ENCODE measurements around the gene GNAO1.

GNAO1 gene

GRCh38 chr16:56327071-56327928 is 136.0 kb downstream of the GNAO1 start:
- DNase-seq (ENCODE audit: low read depth), result no peak
- no peak for TF ChIP-seq CTCF (IDR thresholded peaks at IDR 0.05; ENCODE audit: control insufficient read depth, insufficient read depth, low read depth, low read length, missing control alignments)
- H3K4me3 ChIP-seq (ENCODE audit: control insufficient read depth, low read depth, low read length), result no peak overlapping the region

GRCh38 chr16:56327929-56328258 is 136.6 kb downstream of the GNAO1 start:
- DNase-seq (ENCODE audit: low read depth), result no peak
- TF ChIP-seq CTCF (IDR thresholded peaks at IDR 0.05; ENCODE audit: control insufficient read depth, insufficient read depth, low read depth, low read length, missing control alignments), result no peak

GRCh38 chr16:56328276-56329022 is 137.2 kb downstream of the GNAO1 start:
- TF ChIP-seq CTCF (IDR thresholded peaks at IDR 0.05; ENCODE audit: control insufficient read depth, insufficient read depth, low read depth, low read length, missing control alignments), result no peak
- DNase-seq (ENCODE audit: low read depth), result no peak
- no peak overlapping the region for H3K4me3 ChIP-seq (ENCODE audit: control insufficient read depth, low read depth, low read length)

More at GRCh38 chr16:56327929-56328258, 136.6 kb downstream of the GNAO1 start:
- H3K4me3 ChIP-seq (ENCODE audit: control insufficient read depth, low read depth, low read length), result no peak overlapping the region

- no peak overlapping the region for H3K4me3 ChIP-seq (ENCODE audit: control insufficient read depth, low read depth, low read length)
- no peak for TF ChIP-seq CTCF (IDR thresholded peaks at IDR 0.05; ENCODE audit: control insufficient read depth, insufficient read depth, low read depth, low read length, missing control alignments)
- no peak for DNase-seq (ENCODE audit: low read depth)
These were observed 138.6 kb downstream of the GNAO1 start for GRCh38 chr16:56329887-56330286.

GRCh38 chr16:56330476-56330875 is 139.2 kb downstream of the GNAO1 start:
- TF ChIP-seq CTCF (IDR thresholded peaks at IDR 0.05; ENCODE audit: control insufficient read depth, insufficient read depth, low read depth, low read length, missing control alignments), result no peak
- DNase-seq (ENCODE audit: low read depth), result no peak
- H3K4me3 ChIP-seq (ENCODE audit: control insufficient read depth, low read depth, low read length), result no peak overlapping the region

GRCh38 chr16:56331399-56331798 is 140.1 kb downstream of the GNAO1 start:
- DNase-seq (ENCODE audit: low read depth), result no peak
- no peak for TF ChIP-seq CTCF (IDR thresholded peaks at IDR 0.05; ENCODE audit: control insufficient read depth, insufficient read depth, low read depth, low read length, missing control alignments)
- H3K4me3 ChIP-seq (ENCODE audit: control insufficient read depth, low read depth, low read length), result no peak overlapping the region
